Fibroblast of lung (primary cell): ENCODE data around the gene EBF3.

ENCODE experiments used
- EZH2 ChIP-seq: IDR thresholded peaks from 2 replicates; pipeline ENCODE4 v1.5.1; 2012; ENCODE audit warnings: low read length, control low read depth, mild to moderate bottlenecking; ENCODE audit errors: missing control alignments
- TF ChIP-seq, protein P1 (sequence below), 2 donors: IDR thresholded peaks in 1 of 2; conservative IDR thresholded peaks in 1 of 2; 1 replicate in 1 of 2; 2 replicates in 1 of 2; pipeline ENCODE4 v1.5.1; 2011 to 2012; ENCODE audit warnings: low read length in 2 of 2, control low read depth in 1 of 2, inconsistent platforms in 1 of 2, low read depth in 1 of 2, mild to moderate bottlenecking in 1 of 2

DNA sequence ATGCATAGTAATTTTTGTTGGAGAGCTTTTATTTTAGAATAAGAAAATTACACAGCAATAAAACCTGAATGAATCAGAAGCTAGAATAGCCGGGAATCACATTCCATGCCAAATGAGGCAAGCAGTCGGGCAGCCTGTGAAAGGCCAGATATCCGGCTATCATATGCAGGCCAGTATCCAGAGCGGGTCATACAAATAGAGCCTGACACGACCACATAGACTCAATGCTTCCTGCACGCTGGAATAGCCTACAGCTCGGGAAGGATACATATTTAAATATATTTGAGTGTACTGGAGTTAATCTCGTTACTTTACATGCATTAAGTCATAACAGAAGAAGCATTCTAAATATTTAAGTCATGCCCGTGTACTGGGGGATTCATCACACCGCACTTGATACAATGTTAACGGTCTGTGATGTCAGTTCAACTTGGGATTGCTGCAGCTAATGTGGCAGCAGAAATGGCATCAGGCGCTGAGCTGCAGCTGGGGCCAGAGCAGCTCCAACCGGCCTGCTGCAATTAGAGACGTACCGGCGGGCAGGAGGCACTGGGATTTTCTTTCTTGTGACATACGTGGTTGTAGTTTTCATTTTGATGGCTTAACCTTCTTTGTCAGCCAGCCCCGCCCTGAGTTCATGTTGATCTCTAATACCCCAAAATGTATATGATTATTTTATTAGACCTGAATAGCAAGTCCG lies 112.0 kb downstream of the EBF3 start:
- no peak for TF ChIP-seq EZH2
- TF ChIP-seq, protein P1, sequence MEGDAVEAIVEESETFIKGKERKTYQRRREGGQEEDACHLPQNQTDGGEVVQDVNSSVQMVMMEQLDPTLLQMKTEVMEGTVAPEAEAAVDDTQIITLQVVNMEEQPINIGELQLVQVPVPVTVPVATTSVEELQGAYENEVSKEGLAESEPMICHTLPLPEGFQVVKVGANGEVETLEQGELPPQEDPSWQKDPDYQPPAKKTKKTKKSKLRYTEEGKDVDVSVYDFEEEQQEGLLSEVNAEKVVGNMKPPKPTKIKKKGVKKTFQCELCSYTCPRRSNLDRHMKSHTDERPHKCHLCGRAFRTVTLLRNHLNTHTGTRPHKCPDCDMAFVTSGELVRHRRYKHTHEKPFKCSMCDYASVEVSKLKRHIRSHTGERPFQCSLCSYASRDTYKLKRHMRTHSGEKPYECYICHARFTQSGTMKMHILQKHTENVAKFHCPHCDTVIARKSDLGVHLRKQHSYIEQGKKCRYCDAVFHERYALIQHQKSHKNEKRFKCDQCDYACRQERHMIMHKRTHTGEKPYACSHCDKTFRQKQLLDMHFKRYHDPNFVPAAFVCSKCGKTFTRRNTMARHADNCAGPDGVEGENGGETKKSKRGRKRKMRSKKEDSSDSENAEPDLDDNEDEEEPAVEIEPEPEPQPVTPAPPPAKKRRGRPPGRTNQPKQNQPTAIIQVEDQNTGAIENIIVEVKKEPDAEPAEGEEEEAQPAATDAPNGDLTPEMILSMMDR (conservative IDR thresholded peaks at IDR 0.05 in 1 of 2, IDR thresholded peaks at IDR 0.05 in 1 of 2; ENCODE audit: low read depth in 1 of 2, low read length in 2 of 2) = no peak
